DOHH2 (cell line): ENCODE measurements around the gene POLR3F.

Experiments
- H3F3A ChIP-seq: fragments of 200-600 bp; sonication (generic), shearing (Covaris generic); 2 replicates; pipeline ENCODE4 v1.6.0; 2016; ENCODE audit warnings: antibody characterized with exemption, mild to moderate bottlenecking; ENCODE audit not compliant: control insufficient read depth, insufficient read depth
- H3K27ac ChIP-seq: fragments of 200-600 bp; sonication (generic); 2 replicates; pipeline ENCODE4 v1.5.1; 2014; ENCODE audit warnings: low read depth, mild to moderate bottlenecking, low read length, moderate library complexity
- H3K27me3 ChIP-seq: fragments of 200-600 bp; sonication (generic); 2 replicates; pipeline ENCODE4 v1.6.1; 2014; ENCODE audit warnings: mild to moderate bottlenecking, low read length, mixed read lengths; ENCODE audit not compliant: control insufficient read depth
- H3K36me3 ChIP-seq: fragments of 200-600 bp; sonication (generic); 2 replicates; pipeline ENCODE4 v1.6.1; 2014; ENCODE audit warnings: mild to moderate bottlenecking, low read length, moderate library complexity, mixed read lengths; ENCODE audit not compliant: control insufficient read depth
- H3K4me1 ChIP-seq: fragments of 200-600 bp; sonication (generic); 2 replicates; pipeline ENCODE4 v1.6.1; 2014; ENCODE audit warnings: mild to moderate bottlenecking, low read length, mixed read lengths; ENCODE audit not compliant: control insufficient read depth
- H3K4me2 ChIP-seq: fragments of 200-600 bp; sonication (generic); 2 replicates; pipeline ENCODE4 v1.6.0; 2014; ENCODE audit warnings: mild to moderate bottlenecking, low read length, moderate library complexity
- H3K4me3 ChIP-seq: fragments of 200-600 bp; sonication (generic); 2 replicates; pipeline ENCODE4 v1.5.1; 2014; ENCODE audit warnings: mild to moderate bottlenecking, low read length, mixed read lengths
- H3K79me2 ChIP-seq: fragments of 200-600 bp; sonication (generic); 2 replicates; pipeline ENCODE4 v1.6.1; 2014; ENCODE audit warnings: mild to moderate bottlenecking, low read length, mixed read lengths; ENCODE audit not compliant: control insufficient read depth
- H3K9me2 ChIP-seq: fragments of 200-600 bp; sonication (generic); replicated peaks from 2 replicates; pipeline ENCODE4 v1.6.1; 2014; ENCODE audit warnings: mild to moderate bottlenecking, low read length, mixed read lengths; ENCODE audit not compliant: control insufficient read depth
- H3K9me3 ChIP-seq: fragments of 200-600 bp; sonication (generic); 2 replicates; pipeline ENCODE4 v1.6.1; 2014; ENCODE audit warnings: antibody characterized with exemption, low read length, mixed read lengths; ENCODE audit not compliant: control insufficient read depth, insufficient read depth
- H4K20me1 ChIP-seq: fragments of 200-600 bp; sonication (generic); 2 replicates; pipeline ENCODE4 v1.6.0; 2014; ENCODE audit warnings: low read depth, mild to moderate bottlenecking, antibody characterized with exemption, low read length, moderate library complexity; ENCODE audit not compliant: control insufficient read depth, insufficient read depth
- EZH2phosphoT487 ChIP-seq: fragments of 200-600 bp; sonication (generic); IDR thresholded peaks from 2 replicates; pipeline ENCODE4 v1.6.1; 2017; ENCODE audit warnings: borderline replicate concordance, mild to moderate bottlenecking, antibody characterized with exemption, low read length, moderate library complexity, mixed read lengths
- TF ChIP-seq, protein P1 (sequence below): fragments of 200-600 bp; sonication (generic); IDR thresholded peaks from one replicate; pipeline ENCODE4 v1.5.1; 2014; ENCODE audit warnings: antibody characterized with exemption, mild to moderate bottlenecking, low read depth, low read length; ENCODE audit not compliant: poor library complexity, severe bottlenecking

Gene POLR3F

DNA sequence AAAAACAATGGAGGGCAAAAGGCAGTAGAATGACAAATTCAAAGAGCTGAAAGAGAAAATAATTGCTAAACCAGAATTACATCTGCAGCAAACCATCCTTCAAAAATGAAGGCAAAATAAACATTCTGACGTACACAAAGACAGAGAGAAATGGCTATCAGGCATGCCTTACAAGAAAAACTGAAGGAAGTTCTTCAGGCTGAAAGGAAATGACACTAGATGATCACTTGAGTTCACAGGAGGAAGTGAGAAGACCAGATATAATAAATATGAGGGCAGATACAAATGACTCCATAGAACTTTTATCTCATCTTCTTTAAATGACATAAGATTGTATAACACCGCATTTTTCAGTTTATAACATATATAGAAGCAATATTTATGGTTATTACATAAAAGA, 30.3 kb upstream of the POLR3F start:
- Histone ChIP-seq H3K9me3 (no peaks in the 10 kb centered on the region), H3K79me2 (no peaks in the 10 kb centered on the region), H3F3A (no peaks in the 10 kb centered on the region), H3K4me1 (peaks cover 7% of the 10 kb centered on the region), H3K9me2 (no peaks in the 10 kb centered on the region), H3K27me3 (no peaks in the 10 kb centered on the region), H4K20me1 (no peaks in the 10 kb centered on the region), H3K4me2 (no peak overlapping the region), H3K36me3 (no peaks in the 10 kb centered on the region), H3K27ac (no peak overlapping the region), H3K4me3 (no peak overlapping the region)
- TF ChIP-seq, protein P1, sequence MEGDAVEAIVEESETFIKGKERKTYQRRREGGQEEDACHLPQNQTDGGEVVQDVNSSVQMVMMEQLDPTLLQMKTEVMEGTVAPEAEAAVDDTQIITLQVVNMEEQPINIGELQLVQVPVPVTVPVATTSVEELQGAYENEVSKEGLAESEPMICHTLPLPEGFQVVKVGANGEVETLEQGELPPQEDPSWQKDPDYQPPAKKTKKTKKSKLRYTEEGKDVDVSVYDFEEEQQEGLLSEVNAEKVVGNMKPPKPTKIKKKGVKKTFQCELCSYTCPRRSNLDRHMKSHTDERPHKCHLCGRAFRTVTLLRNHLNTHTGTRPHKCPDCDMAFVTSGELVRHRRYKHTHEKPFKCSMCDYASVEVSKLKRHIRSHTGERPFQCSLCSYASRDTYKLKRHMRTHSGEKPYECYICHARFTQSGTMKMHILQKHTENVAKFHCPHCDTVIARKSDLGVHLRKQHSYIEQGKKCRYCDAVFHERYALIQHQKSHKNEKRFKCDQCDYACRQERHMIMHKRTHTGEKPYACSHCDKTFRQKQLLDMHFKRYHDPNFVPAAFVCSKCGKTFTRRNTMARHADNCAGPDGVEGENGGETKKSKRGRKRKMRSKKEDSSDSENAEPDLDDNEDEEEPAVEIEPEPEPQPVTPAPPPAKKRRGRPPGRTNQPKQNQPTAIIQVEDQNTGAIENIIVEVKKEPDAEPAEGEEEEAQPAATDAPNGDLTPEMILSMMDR = no peak
- TF ChIP-seq EZH2phosphoT487 = no peak

DNA sequence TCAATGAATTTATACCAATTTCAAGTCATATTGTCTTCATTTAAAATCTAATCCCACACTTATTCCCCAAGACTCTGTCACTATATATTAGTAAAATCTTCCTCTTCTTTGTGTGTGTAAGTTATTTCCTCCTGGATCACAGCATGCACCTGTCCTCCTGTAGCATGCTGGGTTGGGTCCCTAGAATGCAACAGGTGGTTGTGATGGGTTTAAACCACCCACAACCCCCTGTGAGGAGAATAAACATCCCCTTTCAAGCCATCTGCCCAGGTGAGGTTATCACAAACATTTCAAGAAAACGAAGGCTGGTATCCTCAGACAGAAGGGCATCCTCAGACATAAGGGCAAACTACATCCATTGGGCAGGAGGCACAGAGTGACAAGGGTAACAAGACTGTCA, 26.8 kb upstream of the POLR3F start:
- no peaks in the 10 kb centered on the region for H4K20me1 ChIP-seq
- no peaks in the 10 kb centered on the region for H3K79me2 ChIP-seq
- no peaks in the 10 kb centered on the region for H3K27me3 ChIP-seq
- H3K9me3 ChIP-seq = no peaks in the 10 kb centered on the region
- H3K4me2 ChIP-seq = no peak overlapping the region
- no peaks in the 10 kb centered on the region for H3K36me3 ChIP-seq
- TF ChIP-seq EZH2phosphoT487 = no peak
- TF ChIP-seq, protein P1 = no peak
- H3K27ac ChIP-seq = no peak overlapping the region
- H3F3A ChIP-seq = no peaks in the 10 kb centered on the region
- peaks cover 7% of the 10 kb centered on the region for H3K4me1 ChIP-seq
- H3K9me2 ChIP-seq = no peaks in the 10 kb centered on the region
- H3K4me3 ChIP-seq = no peak overlapping the region

DNA sequence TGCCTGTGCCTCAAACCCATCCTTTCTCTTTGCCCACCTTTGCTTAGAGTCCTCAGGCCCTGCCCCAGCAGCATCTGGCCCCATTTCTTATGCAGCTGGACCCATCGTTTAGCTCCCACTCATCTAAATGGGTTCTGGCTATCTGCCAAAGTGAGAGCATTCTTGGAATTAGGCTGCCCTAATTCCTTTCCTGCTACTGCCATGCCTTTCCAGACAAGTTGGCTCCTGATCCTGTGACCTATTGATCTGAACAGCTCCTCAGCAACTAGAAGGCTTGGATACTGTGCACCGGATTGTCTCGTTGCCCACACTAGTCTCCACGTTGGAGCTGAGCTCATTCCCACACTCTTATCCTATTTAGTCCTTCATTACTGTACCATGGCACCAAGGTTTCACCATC, 23.3 kb upstream of the POLR3F start:
- Histone ChIP-seq H3F3A (no peaks in the 10 kb centered on the region), H3K4me3 (no peak overlapping the region), H4K20me1 (no peaks in the 10 kb centered on the region), H3K9me3 (no peaks in the 10 kb centered on the region), H3K4me1 (no peaks in the 10 kb centered on the region), H3K27ac (no peak overlapping the region), H3K79me2 (no peaks in the 10 kb centered on the region), H3K36me3 (no peaks in the 10 kb centered on the region), H3K27me3 (no peaks in the 10 kb centered on the region), H3K4me2 (no peak overlapping the region), H3K9me2 (no peaks in the 10 kb centered on the region)
- TF ChIP-seq EZH2phosphoT487 = no peak
- TF ChIP-seq, protein P1 = no peak

DNA sequence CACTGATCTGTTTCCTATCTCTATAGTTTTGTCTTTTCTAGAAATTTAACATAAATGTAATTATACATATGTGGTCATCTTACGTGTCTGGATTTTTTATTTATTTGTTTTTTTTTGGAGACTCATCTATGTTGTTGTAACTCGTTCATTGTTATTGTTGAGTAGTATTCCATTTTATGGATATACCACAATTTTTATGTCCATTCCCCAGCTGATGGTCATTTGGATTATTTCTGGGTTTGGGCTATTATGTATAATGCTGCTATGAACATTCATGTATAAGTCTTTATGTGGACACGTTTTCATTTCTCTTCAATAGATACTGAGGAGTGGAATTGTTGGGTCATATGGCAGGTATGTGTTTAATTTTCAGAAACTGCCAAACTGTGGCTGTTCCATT, 10.6 kb upstream of the POLR3F start:
- no peaks in the 10 kb centered on the region for H3K9me2 ChIP-seq
- H3K79me2 ChIP-seq = no peaks in the 10 kb centered on the region
- no peaks in the 10 kb centered on the region for H3K4me1 ChIP-seq
- H3K36me3 ChIP-seq = no peaks in the 10 kb centered on the region
- no peaks in the 10 kb centered on the region for H4K20me1 ChIP-seq
- H3K27me3 ChIP-seq = no peaks in the 10 kb centered on the region
- no peak overlapping the region for H3K4me2 ChIP-seq
- TF ChIP-seq, protein P1 = no peak
- no peak for TF ChIP-seq EZH2phosphoT487
- no peaks in the 10 kb centered on the region for H3K9me3 ChIP-seq
- no peaks in the 10 kb centered on the region for H3F3A ChIP-seq
- no peak overlapping the region for H3K4me3 ChIP-seq
- H3K27ac ChIP-seq = no peak overlapping the region
